Parathyroid adenoma (tissue), 2 donors: ENCODE measurements around the gene SPEM3.

Experiments used
- H2AFZ ChIP-seq: fragments of 300-600 bp; sonication (generic); one replicate; pipeline ENCODE4 v1.7.0; 2017; ENCODE audit warnings: antibody characterized with exemption, mild to moderate bottlenecking
- H3K27ac ChIP-seq: fragments of 300-600 bp; sonication (generic); one replicate; pipeline ENCODE4 v1.7.0; 2017
- H3K27me3 ChIP-seq: fragments of 300-600 bp; sonication (generic); one replicate; pipeline ENCODE4 v1.7.0; 2017; ENCODE audit warnings: low read length; ENCODE audit not compliant: control insufficient read depth, insufficient read depth
- H3K36me3 ChIP-seq: fragments of 300-600 bp; sonication (generic); one replicate; pipeline ENCODE4 v1.7.0; 2017; ENCODE audit warnings: low read length; ENCODE audit not compliant: control insufficient read depth, insufficient read depth
- H3K4me1 ChIP-seq: fragments of 300-600 bp; sonication (generic); one replicate; pipeline ENCODE4 v1.7.0; 2017; ENCODE audit warnings: control low read depth
- H3K4me2 ChIP-seq: fragments of 300-600 bp; sonication (generic); one replicate; pipeline ENCODE4 v1.7.0; 2017; ENCODE audit warnings: low read length
- H3K4me3 ChIP-seq: fragments of 300-600 bp; sonication (generic); one replicate; pipeline ENCODE4 v1.7.0; 2017; ENCODE audit warnings: low read depth, low read length
- H3K79me2 ChIP-seq: fragments of 300-600 bp; sonication (generic); one replicate; pipeline ENCODE4 v1.7.0; 2017; ENCODE audit warnings: control low read depth
- H3K9ac ChIP-seq: fragments of 300-600 bp; sonication (generic); one replicate; pipeline ENCODE4 v1.7.0; 2017; ENCODE audit warnings: mild to moderate bottlenecking
- H3K9me3 ChIP-seq: fragments of 300-600 bp; sonication (generic); one replicate; pipeline ENCODE4 v1.7.0; 2017; ENCODE audit warnings: low read length; ENCODE audit not compliant: control insufficient read depth
- TF ChIP-seq, protein P1 (sequence below): fragments of 300-600 bp; sonication (generic); IDR thresholded peaks from one replicate; pipeline ENCODE4 v1.7.0; 2017; ENCODE audit warnings: antibody characterized with exemption, mild to moderate bottlenecking
- donor health status: primary hyperparathyroidism.

SPEM3 gene

DNA sequence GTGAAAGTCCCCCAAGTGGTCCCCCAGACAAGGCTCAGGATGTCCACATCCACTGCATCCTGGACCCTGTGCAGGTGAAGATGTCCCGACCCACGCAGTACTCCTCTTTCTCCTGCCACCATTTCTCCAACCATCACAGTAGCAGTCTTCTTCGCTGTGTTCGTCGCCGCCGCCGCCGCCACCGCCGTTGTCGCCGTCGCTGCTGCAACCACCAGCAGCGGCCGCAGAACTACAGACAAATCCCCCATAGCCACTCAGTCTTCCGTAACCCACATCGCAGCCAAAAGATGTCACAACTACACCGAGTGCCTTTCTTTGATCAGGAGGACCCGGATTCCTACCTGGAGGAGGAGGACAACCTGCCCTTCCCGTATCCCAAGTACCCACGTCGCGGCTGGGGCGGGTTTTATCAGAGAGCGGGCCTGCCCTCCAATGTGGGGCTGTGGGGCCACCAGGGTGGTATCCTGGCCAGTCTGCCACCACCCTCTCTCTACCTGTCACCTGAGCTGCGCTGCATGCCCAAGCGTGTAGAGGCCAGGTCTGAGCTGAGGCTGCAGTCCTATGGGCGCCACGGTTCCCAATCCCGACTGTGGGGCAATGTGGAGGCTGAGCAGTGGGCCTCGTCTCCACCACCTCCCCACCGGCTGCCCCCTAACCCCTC, 2.3 kb upstream of the SPEM3 start:
- no peaks in the 10 kb centered on the region for H3K4me1 ChIP-seq
- no peak overlapping the region for H3K27ac ChIP-seq
- no peak overlapping the region for H3K4me2 ChIP-seq
- no peak overlapping the region for H2AFZ ChIP-seq
- H3K36me3 ChIP-seq: no peaks in the 10 kb centered on the region
- H3K4me3 ChIP-seq: no peak overlapping the region
- no peaks in the 10 kb centered on the region for H3K27me3 ChIP-seq
- H3K9me3 ChIP-seq: no peaks in the 10 kb centered on the region
- TF ChIP-seq, protein P1, sequence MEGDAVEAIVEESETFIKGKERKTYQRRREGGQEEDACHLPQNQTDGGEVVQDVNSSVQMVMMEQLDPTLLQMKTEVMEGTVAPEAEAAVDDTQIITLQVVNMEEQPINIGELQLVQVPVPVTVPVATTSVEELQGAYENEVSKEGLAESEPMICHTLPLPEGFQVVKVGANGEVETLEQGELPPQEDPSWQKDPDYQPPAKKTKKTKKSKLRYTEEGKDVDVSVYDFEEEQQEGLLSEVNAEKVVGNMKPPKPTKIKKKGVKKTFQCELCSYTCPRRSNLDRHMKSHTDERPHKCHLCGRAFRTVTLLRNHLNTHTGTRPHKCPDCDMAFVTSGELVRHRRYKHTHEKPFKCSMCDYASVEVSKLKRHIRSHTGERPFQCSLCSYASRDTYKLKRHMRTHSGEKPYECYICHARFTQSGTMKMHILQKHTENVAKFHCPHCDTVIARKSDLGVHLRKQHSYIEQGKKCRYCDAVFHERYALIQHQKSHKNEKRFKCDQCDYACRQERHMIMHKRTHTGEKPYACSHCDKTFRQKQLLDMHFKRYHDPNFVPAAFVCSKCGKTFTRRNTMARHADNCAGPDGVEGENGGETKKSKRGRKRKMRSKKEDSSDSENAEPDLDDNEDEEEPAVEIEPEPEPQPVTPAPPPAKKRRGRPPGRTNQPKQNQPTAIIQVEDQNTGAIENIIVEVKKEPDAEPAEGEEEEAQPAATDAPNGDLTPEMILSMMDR: no peak
- no peaks in the 10 kb centered on the region for H3K79me2 ChIP-seq
- no peak overlapping the region for H3K9ac ChIP-seq

DNA sequence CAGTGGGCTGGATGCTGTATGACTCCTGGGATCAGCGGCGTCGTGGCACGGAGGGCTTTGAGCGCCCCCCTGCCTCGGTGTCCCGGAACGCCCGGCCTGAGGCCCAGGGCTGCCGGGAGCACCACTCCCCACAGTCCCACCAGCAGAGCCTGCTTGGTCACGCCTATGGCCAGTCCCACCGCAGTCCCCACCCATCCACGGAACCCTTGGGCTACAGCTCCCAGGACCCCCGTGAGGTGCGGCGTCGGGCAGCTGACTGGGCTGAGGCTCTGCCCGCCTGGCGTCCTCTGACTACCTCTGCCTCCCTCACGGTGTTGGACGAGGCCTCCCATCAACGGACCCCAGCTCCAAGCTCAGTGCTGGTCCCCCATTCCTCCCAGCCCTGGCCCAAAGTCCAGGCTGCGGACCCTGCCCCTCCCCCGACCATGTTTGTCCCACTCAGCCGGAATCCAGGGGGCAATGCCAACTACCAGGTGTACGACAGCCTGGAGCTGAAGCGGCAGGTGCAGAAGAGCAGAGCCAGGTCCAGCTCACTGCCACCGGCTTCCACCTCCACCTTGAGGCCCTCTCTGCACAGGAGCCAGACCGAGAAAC, 1.7 kb upstream of the SPEM3 start:
- H3K27me3 ChIP-seq: no peaks in the 10 kb centered on the region
- no peak overlapping the region for H3K27ac ChIP-seq
- no peaks in the 10 kb centered on the region for H3K9me3 ChIP-seq
- no peak overlapping the region for H3K9ac ChIP-seq
- H3K4me2 ChIP-seq: no peak overlapping the region
- no peaks in the 10 kb centered on the region for H3K4me1 ChIP-seq
- no peak overlapping the region for H2AFZ ChIP-seq
- TF ChIP-seq, protein P1: no peak
- H3K4me3 ChIP-seq: no peak overlapping the region
- H3K79me2 ChIP-seq: no peaks in the 10 kb centered on the region
- no peaks in the 10 kb centered on the region for H3K36me3 ChIP-seq

DNA sequence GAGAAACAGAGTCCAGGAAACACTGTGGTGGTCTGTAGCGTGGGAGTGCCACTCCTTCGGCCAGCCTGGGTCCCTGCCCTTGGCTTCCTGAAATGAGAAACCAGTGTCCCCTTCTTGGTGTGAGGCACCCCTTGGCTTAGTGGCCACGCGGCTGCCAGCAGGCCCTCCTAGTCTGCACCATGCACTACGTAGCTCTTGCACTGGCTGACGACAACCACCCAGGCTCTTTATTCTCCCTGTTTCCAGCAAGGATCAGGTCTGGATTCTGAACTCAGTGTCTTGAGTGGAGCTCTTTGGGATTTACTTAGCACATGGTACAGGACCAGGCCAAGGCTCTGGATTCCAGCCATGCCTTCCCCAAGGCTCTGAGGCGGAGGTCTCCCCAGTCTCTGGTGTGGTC, 1.1 kb upstream of the SPEM3 start:
- Histone ChIP-seq H3K36me3 (no peaks in the 10 kb centered on the region), H3K4me1 (no peaks in the 10 kb centered on the region), H2AFZ (no peak overlapping the region), H3K9ac (no peak overlapping the region), H3K79me2 (no peaks in the 10 kb centered on the region), H3K9me3 (no peaks in the 10 kb centered on the region), H3K4me2 (no peak overlapping the region), H3K4me3 (no peak overlapping the region), H3K27me3 (no peaks in the 10 kb centered on the region), H3K27ac (no peak overlapping the region)
- TF ChIP-seq, protein P1: no peak

DNA sequence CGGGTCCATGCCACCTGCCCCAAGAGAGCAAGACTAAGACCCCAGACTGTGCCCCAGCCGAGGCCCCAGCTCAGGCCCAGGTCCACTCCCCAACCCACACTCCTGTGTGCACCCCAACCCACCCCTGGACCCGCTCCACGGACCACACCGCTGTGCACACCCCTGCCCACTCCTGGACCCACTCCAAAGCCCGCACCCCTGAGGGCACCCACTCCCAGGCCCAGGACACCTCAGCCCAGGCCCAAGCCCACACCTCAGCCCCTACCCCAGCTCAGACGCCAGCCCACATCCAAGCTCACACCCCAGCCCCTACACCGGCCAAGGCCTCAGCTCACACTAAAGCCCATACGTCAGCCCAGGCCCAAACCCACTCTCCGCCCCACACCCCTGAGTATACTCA, 1.1 kb downstream of the SPEM3 start:
- Histone ChIP-seq H3K4me1 (no peaks in the 10 kb centered on the region), H2AFZ (no peak overlapping the region), H3K79me2 (no peaks in the 10 kb centered on the region), H3K36me3 (no peaks in the 10 kb centered on the region), H3K27me3 (no peaks in the 10 kb centered on the region), H3K27ac (no peak overlapping the region), H3K4me3 (no peak overlapping the region), H3K9ac (no peak overlapping the region), H3K9me3 (no peaks in the 10 kb centered on the region), H3K4me2 (no peak overlapping the region)
- TF ChIP-seq, protein P1: no peak

DNA sequence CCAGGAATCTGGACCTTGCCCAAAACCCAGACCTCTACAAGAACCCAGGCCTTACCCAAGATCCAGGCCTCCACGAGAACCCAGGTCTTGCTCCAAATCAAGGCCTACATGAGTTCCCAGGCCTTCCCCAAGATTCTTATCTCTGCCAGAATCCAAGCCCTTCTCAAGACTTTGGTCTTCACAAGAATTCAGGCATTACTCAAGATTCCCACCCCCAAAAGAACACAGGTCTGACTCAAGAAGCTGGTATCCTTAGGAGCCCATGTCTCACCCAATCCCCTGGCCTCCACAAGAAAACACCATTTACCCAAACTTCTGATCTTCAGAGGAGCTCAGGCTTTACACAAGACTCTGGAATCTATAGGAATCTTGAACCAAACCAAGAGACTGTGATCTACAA, 2.6 kb downstream of the SPEM3 start:
- no peak overlapping the region for H2AFZ ChIP-seq
- no peaks in the 10 kb centered on the region for H3K9me3 ChIP-seq
- H3K27me3 ChIP-seq: no peaks in the 10 kb centered on the region
- no peaks in the 10 kb centered on the region for H3K4me1 ChIP-seq
- no peaks in the 10 kb centered on the region for H3K79me2 ChIP-seq
- H3K27ac ChIP-seq: no peak overlapping the region
- TF ChIP-seq, protein P1: no peak
- H3K36me3 ChIP-seq: no peaks in the 10 kb centered on the region
- H3K9ac ChIP-seq: no peak overlapping the region
- no peak overlapping the region for H3K4me2 ChIP-seq
- no peak overlapping the region for H3K4me3 ChIP-seq
